Subcutaneous adipose tissue (tissue), 4 donors: ENCODE results near the gene EIF3A. TPM values are rescaled to one million over a fixed set of nuclear protein-coding genes. Genes with fewer than 3 reads are reported as not detected.

Experiments
- total RNA-seq, 4 donors: library from RNA; depleted of rRNA; stranded (reverse); fragments of >200 nt; gene quantifications; one replicate each; pipeline ENCODE4 v1.1.0, GENCODE V29; 2016
- TF ChIP-seq, protein P1 (sequence below): fragments of 450-650 bp; IDR thresholded peaks from one replicate; pipeline ENCODE4 v1.5.1; 2016; ENCODE audit warnings: low read depth, mild to moderate bottlenecking, control low read depth, antibody characterized with exemption, moderate library complexity

Gene EIF3A
- total RNA-seq, 4 donors from 2014 or later, result 129 to 174 (median 157) TPM

- TF ChIP-seq, protein P1, sequence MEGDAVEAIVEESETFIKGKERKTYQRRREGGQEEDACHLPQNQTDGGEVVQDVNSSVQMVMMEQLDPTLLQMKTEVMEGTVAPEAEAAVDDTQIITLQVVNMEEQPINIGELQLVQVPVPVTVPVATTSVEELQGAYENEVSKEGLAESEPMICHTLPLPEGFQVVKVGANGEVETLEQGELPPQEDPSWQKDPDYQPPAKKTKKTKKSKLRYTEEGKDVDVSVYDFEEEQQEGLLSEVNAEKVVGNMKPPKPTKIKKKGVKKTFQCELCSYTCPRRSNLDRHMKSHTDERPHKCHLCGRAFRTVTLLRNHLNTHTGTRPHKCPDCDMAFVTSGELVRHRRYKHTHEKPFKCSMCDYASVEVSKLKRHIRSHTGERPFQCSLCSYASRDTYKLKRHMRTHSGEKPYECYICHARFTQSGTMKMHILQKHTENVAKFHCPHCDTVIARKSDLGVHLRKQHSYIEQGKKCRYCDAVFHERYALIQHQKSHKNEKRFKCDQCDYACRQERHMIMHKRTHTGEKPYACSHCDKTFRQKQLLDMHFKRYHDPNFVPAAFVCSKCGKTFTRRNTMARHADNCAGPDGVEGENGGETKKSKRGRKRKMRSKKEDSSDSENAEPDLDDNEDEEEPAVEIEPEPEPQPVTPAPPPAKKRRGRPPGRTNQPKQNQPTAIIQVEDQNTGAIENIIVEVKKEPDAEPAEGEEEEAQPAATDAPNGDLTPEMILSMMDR, result no peak
These were observed 7.0 kb downstream of the EIF3A start for GRCh38 chr10:119073584-119073983.

- TF ChIP-seq, protein P1, result no peak
These were observed 10.0 kb downstream of the EIF3A start for GRCh38 chr10:119070395-119071165.

DNA sequence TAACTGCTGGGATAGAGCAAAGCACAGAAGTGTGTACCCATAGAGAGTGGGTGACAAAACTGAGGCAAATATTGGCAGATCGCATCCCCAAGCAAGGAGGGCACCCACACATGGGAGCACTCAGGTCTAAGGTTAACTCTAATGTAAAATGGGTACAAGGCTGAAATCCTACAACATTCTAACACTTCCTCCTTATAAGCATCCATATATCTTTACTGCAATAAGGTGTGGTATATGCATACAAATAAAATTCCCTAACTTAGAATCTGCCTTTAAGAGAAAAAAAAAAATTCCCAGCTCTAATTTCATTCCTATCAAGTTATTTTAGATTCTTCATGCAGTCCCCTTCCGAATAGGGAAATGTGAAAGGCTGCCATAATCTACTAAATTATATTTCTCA lies 18.7 kb downstream of the EIF3A start:
- TF ChIP-seq, protein P1, result no peak

DNA sequence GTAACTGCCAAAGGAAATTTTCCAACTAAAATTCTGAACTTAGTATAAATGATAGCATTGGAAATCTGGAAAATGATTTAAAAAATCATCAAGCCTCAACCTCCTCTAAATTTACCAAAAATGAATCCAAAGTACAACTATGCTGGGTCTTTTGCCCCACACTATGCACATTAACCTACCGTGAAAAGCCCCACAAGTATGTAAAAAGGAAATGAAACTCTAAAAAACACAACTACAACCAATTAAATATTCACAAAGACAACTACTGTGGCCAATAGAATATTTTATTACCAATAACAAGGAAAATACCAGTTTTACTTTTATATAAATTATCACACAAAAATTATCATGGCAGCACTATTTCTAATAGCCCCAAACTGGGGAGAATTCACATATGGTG lies 19.3 kb downstream of the EIF3A start:
- TF ChIP-seq, protein P1, result no peak

- TF ChIP-seq, protein P1, result no peak
These were observed 20.5 kb downstream of the EIF3A start for GRCh38 chr10:119060107-119060506.

DNA sequence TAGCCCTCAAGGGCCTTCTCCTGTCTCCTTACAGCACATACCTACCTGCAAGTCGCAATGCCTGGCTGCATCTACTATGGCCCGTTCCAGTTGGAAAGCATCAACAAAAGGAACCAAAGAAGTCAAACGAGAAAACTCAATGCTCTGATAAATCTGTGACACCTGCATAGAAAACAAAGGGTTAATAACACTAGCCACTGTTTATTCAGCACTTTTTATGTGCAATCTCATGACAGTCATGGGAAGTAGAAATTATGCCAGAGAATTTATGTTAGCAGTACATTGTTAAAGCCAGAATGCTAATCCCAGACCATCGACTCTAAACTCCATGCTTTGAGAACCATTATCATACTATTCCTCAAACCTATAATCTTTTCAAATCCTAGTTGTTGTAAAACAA lies 21.1 kb downstream of the EIF3A start:
- TF ChIP-seq, protein P1, result no peak

DNA sequence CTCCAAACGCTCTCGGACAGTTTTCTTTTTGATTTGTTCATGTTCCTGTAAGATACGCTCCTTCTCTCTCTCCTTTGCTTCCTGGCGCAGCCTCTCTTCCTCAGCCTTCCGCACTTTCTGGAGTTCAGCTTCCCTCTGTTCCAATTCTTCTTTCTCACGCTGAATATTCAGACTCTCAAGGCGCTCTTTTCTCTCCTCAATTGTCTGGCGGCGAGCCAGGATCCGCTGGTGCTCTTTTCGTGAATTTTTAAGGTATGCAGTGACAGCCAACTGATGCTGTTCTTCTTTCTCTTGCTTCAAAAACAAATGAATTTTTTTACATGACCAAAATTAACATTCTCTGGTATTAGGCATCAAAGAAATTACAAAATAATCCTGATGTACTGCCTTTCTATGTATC lies 22.6 kb downstream of the EIF3A start:
- TF ChIP-seq, protein P1, result no peak
